ENCODE data around the gene JMJD6.
"Not testable (repeated sequence)": the region's sequence is repeated elsewhere in the genome, so short reads cannot be mapped to it uniquely, and the experiment has no call there.

The JMJD6 gene

DNA sequence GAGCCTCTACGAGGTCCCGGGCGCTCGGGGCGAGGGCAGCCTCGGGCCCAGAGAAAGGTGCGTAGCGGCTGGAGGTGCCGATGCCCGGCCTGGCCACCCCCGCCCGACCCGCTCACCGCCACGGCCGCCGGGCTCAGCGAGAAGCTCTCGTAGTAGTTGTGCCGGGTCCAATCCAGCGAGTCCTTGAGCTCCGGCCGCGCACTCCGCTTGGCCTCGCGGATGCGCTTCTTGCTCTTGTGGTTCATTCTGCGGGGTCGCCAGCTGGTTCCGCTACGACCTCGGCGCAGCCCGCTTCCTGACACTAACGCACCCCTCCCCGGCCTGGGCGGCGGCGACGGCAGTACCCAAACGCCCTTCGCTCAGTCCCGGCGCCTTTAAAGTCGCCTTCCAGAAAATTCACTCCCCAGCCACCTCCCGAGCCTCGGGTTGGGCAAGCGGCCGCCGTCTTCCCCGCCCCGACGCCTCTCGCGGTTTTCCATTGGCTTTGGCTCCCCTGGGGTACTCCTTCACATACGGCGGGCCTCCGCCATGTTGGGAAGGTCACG is at the start of gene JMJD6:
TSS of gene JMJD6 (minus strand) at position 376 of the 545 bp plus-strand sequence. CDS start at position 245, 131 bp downstream.
- peak; percentile 87 to 93 for DNase-seq (ENCODE audit: low read depth in 2 of 2)

DNA sequence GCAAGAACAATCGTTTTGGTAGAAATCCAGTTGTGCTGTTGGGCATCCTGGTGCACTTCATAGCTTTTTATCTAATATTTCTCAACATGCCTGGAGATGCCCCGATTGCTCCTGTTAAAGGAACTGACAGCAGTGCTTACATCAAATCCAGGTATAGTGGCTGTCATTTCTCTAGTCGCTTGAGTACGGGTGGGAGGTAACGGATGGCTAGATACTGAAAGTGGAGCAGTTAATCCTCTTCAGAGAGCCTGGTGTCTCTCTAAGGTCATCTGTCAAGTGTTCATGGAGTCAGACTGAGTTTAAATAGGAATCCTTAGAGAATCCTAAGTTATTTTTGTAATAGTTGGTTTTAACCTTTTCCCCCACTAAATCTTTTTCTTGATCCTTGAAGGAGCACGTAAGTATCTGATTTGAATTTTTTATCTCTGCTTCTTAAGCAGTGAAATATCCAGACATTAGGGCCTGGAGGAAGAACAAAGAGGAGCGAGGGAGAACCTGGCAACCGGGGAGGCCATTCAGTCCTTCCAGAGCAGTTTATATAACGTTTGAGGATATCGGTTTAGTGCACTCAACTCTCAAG is 48.7 kb upstream of the JMJD6 start:
- no peak for DNase-seq (ENCODE audit: low read depth in 2 of 2)

DNA sequence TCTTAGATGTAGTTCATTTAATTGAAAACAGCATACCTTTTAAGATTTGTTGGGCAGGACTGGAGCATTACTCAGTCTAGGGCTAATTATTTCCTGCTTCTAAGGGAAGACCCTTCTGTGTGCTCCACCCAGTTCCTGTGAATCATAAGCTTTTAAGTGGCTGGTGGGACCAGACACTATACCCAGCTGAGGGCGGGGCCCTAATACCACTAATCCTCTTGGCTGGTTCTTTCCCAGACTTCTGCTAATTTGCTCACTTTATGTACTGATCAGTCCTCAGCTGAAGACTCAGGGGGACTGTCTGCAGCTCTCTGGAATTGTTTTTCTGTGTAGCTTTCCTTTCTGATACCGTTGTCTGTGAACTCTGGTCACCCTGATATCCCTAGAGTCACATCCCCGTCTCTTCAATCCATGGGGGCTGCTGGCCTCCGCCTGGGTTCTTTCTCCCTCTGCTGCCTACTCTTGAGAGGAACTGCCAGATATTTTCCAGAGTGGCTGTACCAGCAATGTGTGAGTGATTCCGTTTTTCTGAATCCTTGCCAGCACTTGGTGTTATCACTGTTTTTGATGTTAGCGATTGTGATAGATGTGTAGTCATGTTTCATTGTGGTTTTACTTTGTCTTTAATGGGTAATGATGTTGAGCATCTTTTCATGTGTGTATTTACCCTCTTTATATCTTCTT is 46.6 kb upstream of the JMJD6 start:
- DNase-seq (ENCODE audit: low read depth in 2 of 2), result peak; percentile 51 to 54

DNA sequence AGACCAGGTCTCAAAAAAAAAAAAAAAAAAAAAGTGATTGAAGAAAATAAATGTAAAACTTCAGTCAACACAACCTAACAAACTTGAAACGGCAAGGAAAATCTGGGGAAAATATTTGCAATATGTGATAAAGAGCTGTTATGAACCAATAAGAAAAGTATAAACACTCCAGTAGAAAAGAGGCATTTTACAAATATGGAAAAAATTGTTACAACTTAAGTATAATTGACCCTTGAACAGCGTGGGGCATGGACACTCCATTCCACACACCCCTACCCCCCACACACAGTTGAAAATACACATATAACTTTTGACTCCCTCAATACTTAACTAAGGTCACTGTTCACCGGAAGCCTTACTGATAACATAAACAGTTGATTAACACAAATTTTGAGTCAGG is 32.2 kb upstream of the JMJD6 start:
- DNase-seq (ENCODE audit: low read depth in 2 of 2), result no peak

DNA sequence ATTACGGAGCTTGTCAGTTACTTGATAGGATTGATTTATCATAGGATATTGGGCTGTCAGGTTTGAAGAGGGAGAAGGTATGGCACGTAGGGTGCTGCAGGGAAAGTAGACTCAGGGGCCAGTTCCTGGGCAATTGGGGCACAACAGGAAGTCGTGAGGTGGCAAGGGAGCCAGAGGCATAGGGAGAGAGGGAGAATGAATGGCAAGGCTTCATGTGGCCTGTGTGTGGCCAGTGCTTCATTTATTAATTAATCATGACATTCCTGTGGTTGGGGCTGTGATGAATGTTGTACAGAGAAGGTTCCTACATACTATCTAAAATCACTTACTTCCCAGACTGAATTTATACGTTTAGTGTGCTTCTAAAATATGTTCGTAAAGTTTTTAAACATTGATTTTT is 30.9 kb upstream of the JMJD6 start:
- no peak for DNase-seq (ENCODE audit: low read depth in 2 of 2)

DNA sequence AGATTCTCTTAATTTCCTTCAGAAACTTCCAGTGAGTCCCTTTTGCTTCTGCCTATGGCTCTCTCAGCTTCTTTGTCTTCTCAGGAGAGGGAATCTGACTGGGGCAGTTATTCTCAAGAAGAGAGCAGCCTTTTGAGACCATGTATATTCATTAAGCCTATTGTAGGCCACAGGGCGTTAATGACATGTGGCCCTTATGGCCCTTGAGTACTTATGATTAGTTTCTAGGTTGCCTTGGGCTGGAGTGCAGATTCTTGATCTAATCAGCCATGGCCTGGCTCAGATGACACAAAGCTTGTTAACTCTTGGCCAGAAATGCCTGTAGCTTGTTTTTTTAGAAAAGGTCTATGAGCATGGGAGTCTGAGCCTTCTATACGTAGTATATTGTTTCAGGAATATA is 28.9 kb upstream of the JMJD6 start:
- no peak for DNase-seq (ENCODE audit: low read depth in 2 of 2)

DNA sequence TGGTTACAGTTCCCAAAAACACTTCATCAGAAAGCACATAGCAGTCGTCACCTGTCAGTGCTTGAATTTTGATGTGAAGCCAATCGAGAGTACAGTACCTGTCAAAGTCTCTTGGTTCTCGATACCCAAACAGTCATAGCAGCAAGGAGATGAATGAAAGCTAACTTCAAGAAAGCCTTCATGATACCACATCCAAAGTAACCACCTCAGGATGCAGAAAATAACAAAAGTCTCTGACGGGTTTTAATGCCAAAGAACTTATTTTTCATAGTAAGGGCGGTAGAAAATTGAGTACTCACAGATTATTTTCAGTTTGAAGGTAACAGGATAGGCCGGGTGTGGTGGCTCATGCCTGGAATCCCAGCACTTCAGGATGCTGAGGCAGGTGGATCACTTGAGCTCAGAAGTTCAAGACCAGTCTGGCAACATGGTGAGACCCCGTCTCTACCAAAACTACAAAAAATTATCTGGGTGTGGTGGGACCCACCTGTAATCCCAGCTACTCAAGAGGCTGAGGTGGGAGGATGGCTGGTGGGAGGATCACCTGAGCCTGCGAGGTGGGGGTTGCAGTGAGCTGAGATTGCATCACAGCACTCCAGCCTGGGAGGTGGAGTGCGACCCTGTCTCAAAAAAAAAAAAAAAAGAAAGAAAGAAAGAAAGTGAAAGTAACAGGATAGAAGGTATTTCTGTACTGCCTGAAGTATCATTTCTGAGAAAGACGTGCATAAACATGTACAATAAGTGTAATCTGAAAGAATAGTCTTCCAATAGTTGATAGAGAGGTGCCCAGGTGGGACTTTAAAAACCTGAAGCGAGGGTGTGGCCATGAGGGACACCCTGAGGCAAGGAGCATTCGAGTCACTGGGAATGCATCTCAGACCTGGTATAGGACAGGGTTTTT is 26.9 kb upstream of the JMJD6 start:
- no peak for DNase-seq (ENCODE audit: low read depth in 2 of 2)

DNA sequence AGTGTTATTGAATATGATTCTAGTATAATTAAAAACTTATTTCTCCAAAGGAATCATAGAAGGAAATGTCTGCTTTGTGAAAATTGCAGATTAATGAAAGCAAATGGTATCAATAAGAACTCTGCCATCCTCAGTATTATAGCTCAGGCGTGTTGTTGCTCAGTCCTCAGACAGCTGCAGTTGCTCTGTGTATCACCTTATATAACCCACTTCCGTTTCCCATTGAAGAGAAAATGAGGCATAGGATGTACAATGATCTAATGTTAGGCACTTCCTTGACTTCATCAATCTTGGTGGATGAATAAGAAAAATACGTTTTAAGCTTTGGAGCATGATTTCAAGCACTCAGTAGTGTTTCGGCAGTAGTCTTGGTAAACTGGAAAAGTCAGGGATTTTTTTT is 25.6 kb upstream of the JMJD6 start:
- DNase-seq (ENCODE audit: low read depth in 2 of 2), result no peak

DNA sequence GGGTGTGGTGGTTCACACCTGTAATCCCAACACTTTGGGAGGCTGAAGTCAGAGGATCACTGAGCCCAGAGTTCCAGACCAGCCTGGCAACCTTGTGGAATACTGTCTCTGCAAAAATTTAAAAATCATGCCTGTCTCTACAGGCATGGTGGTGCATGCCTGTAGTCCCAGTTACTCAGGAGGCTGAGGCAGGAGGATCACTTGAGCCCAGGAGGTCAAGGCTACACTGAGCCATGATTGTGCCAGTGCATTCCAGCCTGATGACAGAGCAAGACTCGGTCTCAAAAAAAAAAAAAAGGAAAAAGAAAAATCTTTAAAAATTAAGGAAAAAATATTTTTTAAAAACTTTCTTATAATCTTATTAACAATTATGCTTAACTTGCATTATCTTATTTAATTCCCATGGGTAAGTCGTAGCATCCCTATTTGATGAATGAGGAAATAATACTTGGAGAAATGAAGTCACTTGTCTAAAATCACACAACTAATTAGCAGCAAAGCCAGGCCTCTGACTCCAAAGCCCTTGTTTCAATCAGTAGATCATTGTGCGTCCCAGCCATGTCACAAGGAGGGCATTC is 25.1 kb upstream of the JMJD6 start:
- DNase-seq (ENCODE audit: low read depth in 2 of 2), result no peak

DNA sequence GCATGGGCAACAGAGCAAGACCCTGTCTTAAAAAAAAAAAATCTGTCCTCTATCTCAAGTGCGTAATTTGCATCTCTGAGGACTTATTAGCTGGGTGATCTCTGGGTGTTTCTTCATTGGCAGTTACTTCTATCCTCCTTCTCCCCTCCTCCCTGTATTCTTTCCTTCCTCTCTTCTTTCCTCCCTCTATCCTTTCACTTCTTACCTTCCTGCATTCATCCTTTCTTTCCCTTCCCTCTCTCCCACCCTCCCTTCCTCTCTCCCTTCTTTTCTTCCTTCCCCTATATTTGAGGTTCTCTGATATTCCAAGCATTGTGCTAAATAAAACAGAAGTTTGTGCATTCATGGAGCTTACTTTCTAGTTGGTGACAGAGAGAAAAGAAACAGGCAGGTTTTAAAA is 22.3 kb upstream of the JMJD6 start:
- DNase-seq (ENCODE audit: low read depth in 2 of 2), result no peak

DNA sequence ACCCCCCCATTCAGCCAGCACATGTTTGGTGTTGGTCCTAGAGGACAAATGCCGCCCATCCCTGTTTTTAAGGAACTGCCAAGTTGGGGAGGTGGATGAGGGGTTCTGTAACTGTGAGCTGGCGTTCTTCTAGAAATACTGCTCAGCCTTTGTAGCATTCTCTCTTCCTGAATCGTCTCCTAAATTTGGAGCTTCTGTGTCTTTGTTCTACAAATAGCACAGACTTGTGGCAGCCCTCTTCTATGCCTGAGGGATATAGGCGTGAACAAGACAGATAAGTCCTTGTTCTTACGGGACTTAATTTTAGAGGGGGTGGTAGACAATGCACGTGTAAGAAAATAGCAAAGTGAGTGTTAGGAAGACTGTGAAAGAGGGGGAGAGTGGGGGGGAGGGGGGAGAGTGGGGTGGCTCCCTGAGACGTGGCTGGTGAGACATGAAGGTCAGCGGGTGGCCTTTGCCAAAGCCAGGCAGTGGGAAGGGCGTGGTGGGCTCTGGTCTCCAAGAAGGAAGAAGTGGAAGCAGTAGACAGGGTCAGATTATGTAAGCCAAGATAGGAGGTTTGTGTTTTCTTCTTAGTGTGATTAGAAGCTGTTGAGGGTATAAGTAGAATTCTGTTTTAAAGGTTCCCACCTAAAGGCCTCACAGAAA is 21.4 kb upstream of the JMJD6 start:
- DNase-seq (ENCODE audit: low read depth in 2 of 2), result no peak

DNA sequence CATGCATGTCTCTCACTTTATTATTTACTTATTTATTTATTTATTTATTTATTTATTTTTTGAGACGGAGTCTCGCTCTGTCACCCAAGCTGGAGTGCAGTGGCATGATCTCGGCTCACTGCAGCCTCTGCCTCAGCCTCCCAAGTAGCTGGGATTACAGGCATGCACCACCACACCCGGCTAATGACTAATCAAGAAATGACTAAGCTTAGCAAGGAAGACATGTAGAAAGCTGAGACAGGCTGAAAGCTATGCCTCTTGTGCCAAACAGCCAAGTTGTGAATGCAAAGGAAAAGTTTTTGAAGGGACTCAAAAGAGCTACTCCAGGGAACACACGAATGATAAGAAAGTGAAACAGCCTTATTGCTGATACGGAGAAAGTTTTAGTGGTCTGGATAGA is 19.4 kb upstream of the JMJD6 start:
- DNase-seq (ENCODE audit: low read depth in 2 of 2), result not testable (repeated sequence)

DNA sequence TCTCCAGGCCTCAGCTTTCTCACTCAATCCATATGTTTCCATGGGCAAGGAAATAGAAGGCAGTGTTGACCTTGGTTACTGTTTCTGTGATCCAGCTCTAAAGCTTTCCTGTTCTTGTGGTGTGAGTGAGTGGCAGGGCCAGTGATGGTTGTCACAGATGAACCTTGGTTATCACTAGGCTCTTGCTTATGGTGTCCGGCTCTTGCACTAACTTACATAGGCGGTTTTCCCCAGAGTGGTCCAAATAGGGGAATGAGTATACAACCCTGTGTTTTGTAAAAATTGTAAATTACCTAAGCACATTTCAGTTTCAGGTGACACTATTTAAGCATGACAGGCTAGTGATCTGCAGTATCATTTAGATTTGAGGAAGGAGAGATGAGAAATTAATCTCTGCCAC is 18.3 kb upstream of the JMJD6 start:
- no peak for DNase-seq (ENCODE audit: low read depth in 2 of 2)

DNA sequence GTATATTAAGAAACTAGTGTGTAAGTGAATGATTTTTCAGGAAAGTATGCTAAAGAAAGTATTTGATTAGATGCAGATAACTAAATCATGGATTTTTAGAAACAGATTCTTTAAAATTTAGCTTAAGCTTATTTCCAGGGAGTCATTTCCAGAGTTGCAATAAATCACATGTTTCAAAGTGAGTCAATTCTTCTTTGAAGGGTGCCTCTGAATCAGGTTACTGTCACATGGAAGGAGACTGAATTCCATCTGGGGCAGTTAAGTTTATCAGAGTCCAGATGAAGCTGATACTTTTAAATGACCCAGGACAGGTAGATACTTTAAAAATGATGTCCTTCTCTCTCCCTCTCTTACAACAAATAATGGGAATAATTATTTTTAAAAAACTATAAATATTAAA is 16.6 kb upstream of the JMJD6 start:
- DNase-seq (ENCODE audit: low read depth in 2 of 2), result no peak

DNA sequence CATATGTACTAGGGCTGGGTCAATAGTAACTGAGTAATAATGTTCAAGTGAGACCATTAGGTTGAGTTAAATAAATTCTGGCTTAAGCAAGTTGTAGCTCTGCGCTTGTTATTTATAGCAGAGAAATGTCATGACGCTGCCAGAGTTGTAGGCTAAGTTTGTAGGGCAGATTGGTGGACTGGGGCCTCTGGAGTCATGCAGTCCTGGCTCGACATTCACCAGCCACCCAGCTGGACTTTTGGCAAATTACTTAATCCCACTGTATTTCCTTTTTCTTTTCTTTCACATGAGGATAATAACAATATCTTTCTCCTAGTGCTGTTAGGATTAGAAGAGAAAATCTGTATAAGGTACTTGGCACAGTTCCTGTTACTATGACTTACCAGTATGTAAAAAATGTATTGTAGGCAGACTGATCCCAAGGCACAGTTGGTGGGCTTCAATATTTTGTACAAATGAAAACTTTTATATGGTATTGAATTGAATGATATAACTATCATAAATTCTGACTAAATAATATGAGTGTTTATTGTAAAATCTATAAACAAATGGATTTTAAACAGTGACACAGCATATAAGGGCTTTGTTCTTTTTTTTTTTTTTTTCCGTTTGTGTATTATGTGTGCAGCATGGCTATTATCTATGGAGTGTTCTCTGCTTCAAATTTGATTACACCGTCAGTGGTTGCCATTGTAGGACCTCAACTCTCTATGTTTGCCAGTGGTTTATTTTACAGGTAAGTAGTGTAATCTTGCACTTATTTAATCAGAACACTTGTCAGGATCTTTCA is 14.1 kb upstream of the JMJD6 start:
- no peak for DNase-seq (ENCODE audit: low read depth in 2 of 2)

DNA sequence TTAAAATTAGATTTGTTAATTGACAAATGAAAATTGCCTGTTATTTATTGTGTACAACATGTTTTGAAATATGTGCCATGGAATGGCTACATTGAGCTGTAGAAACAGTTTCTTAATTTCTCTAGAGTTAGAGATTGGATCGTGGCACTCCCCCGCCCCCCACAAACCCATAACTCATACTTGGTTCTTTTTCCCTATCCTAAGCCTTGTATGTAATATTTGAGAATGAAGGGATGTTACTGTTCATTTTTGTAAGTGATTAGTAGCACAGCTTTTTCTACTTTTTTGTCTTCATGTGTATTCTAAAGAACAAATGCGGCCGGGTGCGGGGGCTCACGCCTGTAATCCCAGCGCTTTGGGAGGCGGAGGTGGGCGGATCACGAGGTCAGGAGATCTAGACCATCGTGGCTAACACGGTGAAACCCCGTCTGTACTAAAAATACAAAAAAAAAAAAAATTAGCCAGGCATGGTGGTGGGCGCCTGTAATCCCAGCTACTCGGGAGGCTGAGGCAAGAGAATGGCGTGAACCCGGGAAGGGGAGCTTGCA is 13.2 kb upstream of the JMJD6 start:
- not testable (repeated sequence) for DNase-seq (ENCODE audit: low read depth in 2 of 2)

DNA sequence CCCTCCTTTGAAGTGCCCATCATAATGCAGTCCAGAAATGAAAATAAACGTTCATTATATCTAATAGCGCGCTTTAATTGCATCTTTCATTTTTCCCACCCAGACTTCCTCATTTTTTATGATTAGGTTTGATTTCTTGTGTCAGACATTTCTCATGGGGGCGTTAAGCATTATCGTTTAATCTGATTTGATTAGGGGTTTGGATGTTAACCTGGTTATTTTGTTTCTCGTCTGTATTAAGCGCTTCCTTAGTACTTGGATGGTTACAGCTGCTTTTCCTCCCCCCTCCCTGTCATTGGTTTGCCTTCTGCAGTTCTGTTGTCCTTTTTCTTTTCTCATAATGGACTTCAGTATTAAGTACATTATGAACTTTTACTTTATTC is 12.1 kb upstream of the JMJD6 start:
- no peak for DNase-seq (ENCODE audit: low read depth in 2 of 2)

DNA sequence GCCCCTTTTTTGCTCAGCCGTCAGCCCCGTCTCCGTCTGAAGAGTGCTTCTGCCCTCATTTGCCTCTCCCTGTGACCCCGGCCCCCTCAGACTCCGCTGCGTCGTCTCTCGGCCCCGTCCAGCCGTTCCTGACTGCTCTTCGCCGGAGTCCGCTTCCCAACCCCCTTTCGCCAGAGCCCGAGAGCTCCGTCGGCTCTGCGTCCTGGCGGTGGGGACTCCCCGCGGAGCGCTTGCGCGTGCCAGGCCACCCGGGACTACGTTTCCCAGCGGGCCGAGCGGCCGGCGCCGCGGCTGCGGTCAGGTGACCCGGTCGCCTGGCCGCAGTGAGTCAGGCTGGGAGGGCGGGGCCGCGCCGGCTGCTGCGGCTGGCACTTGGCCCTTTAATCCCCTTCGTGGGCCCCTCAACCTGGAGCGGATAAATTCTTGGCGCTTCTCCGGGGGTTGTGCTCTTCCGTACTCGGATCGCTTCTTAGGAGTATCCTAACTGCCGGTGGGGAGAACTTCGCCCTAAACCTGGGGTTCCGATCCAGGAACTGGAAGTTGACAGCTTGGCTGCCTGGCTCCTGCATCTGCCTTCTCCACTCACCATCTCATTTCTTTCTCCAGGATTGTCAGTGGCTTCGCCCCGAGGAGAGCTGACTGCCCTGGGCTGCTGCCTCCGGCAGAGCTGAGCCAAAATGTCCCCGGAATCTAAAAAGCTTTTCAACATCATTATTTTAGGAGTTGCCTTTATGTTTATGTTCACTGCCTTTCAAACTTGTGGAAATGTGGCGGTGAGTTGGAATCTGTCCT is 11.5 kb upstream of the JMJD6 start, which contains the start of gene MFSD11:
TSS of gene MFSD11 (plus strand) at position 444 of the 792 bp plus-strand sequence. CDS start at position 678, 234 bp downstream.
- peak; percentile 73 to 93 for DNase-seq (ENCODE audit: low read depth in 2 of 2)

DNA sequence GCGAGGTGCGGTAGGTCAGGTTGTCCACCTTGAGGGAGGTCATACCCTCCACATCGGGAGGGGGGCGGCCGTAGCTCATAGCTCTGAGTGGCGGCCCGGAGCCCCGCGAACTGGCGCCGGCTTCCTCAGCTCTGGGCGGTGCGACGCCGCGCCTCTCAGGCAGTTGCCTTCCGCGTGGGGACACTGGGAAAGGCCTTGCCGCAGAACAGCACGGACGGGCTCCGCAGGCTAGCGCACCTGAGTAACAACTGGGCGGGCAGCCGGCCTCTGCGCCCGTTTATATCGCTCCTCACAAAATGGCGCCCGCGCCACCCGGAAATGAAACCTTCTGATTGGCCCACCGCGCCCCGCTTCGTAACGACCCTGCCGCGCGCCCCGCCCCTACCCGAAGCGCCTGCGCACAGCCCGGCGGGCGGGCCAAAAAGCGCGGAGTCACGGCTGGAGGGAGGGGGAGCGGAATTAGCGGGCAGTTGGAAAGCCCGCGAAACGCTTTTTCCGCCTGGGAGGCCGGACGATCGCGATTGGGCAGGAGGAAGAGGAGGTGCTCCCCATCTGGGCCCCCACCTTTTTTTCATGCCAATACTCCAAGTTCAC is 10.8 kb upstream of the JMJD6 start, which contains the start of gene SRSF2:
TSS of gene SRSF2 (minus strand) at position 250 of the 594 bp plus-strand sequence. CDS start at position 79, 171 bp downstream.
- DNase-seq (ENCODE audit: low read depth in 2 of 2), result peak; percentile 95 to 98

Measured in stimulated activated CD8-positive, alpha-beta memory T cell treated with anti-CD3 and anti-CD28 coated beads, Interleukin-7, amount 100 ng/mL, for 4 hours (primary cell).